Activated T-cell treated with anti-CD3 and anti-CD28 coated beads, Interleukin-2, amount 50 U/mL, for 24 hours (primary cell): ENCODE results near the gene VILL.
"Not testable (repeated sequence)": the region's sequence is repeated elsewhere in the genome, so short reads cannot be mapped to it uniquely, and the experiment has no call there.

ENCODE experiments used
- DNase-seq: peaks from one replicate; pipeline ENCODE4 v3.0.0-alpha.2; 2020
- H3K27ac Mint-ChIP-seq: 2 replicates; pipeline ENCODE4 v1.8.0; 2020; ENCODE audit warnings: mild to moderate bottlenecking, mixed read lengths
- H3K27me3 Mint-ChIP-seq: 2 replicates; pipeline ENCODE4 v1.8.0; 2020; ENCODE audit warnings: mixed read lengths
- H3K36me3 Mint-ChIP-seq: 2 replicates; pipeline ENCODE4 v1.8.0; 2020; ENCODE audit warnings: low read depth, mixed read lengths
- H3K4me1 Mint-ChIP-seq: 2 replicates; pipeline ENCODE4 v1.8.0; 2020; ENCODE audit warnings: low read depth, mixed read lengths
- H3K4me3 Mint-ChIP-seq: 2 replicates; pipeline ENCODE4 v1.8.0; 2020; ENCODE audit warnings: mild to moderate bottlenecking, moderate library complexity, mixed read lengths
- H3K9me3 Mint-ChIP-seq: 2 replicates; pipeline ENCODE4 v1.8.0; 2020; ENCODE audit warnings: mixed read lengths

The VILL gene

GRCh38 chr3:37971467-37971866, 19.1 kb upstream of the VILL start:
- no peaks in the 10 kb centered on the region for H3K27me3 Mint-ChIP-seq
- no peak for DNase-seq
- H3K27ac Mint-ChIP-seq: no peak overlapping the region
- no peaks in the 10 kb centered on the region for H3K36me3 Mint-ChIP-seq
- no peak overlapping the region for H3K4me3 Mint-ChIP-seq
- H3K4me1 Mint-ChIP-seq: peaks cover 3% of the 10 kb centered on the region
- no peaks in the 10 kb centered on the region for H3K9me3 Mint-ChIP-seq

- not testable (repeated sequence) for H3K9me3 Mint-ChIP-seq, H3K4me1 Mint-ChIP-seq, H3K27ac Mint-ChIP-seq
Measured at GRCh38 chr3:37972056-37972455, 18.5 kb upstream of the VILL start.

GRCh38 chr3:37973246-37974054, 17.1 kb upstream of the VILL start:
- no peak for DNase-seq
- Mint-ChIP-seq H3K4me3 (no peak overlapping the region), H3K27me3 (no peaks in the 10 kb centered on the region), H3K4me1 (peaks cover 3% of the 10 kb centered on the region), H3K9me3 (no peaks in the 10 kb centered on the region), H3K27ac (no peak overlapping the region), H3K36me3 (no peaks in the 10 kb centered on the region)

More at GRCh38 chr3:37972056-37972455, 18.5 kb upstream of the VILL start:
- DNase-seq, H3K4me3 Mint-ChIP-seq, H3K36me3 Mint-ChIP-seq, H3K27me3 Mint-ChIP-seq: not testable (repeated sequence)

GRCh38 chr3:37974121-37975083, 16.2 kb upstream of the VILL start:
- H3K27me3 Mint-ChIP-seq: no peaks in the 10 kb centered on the region
- peaks cover 3% of the 10 kb centered on the region for H3K4me1 Mint-ChIP-seq

GRCh38 chr3:37979541-37980461, 10.8 kb upstream of the VILL start:
- Mint-ChIP-seq H3K36me3 (no peaks in the 10 kb centered on the region), H3K27me3 (no peaks in the 10 kb centered on the region), H3K9me3 (no peaks in the 10 kb centered on the region), H3K27ac (no peak overlapping the region), H3K4me1 (peaks cover 1% of the 10 kb centered on the region), H3K4me3 (no peak overlapping the region)
- no peak for DNase-seq

More at GRCh38 chr3:37974121-37975083, 16.2 kb upstream of the VILL start:
- DNase-seq: peak; percentile 75
- Mint-ChIP-seq H3K4me3 (no peak overlapping the region), H3K27ac (no peak overlapping the region), H3K36me3 (no peaks in the 10 kb centered on the region), H3K9me3 (no peaks in the 10 kb centered on the region)

- Mint-ChIP-seq H3K4me1 (no peaks in the 10 kb centered on the region), H3K27ac (no peak overlapping the region), H3K9me3 (no peaks in the 10 kb centered on the region), H3K4me3 (no peak overlapping the region), H3K27me3 (no peaks in the 10 kb centered on the region), H3K36me3 (no peaks in the 10 kb centered on the region)
- no peak for DNase-seq
Measured at GRCh38 chr3:37980462-37981347, 9.9 kb upstream of the VILL start.

- Mint-ChIP-seq H3K4me3 (no peak overlapping the region), H3K36me3 (no peaks in the 10 kb centered on the region), H3K9me3 (no peaks in the 10 kb centered on the region), H3K27me3 (no peaks in the 10 kb centered on the region), H3K27ac (no peak overlapping the region), H3K4me1 (no peaks in the 10 kb centered on the region)
- no peak for DNase-seq
Measured at GRCh38 chr3:37981348-37981664, 9.3 kb upstream of the VILL start.

- no peaks in the 10 kb centered on the region for H3K9me3 Mint-ChIP-seq
- no peak for DNase-seq
- no peaks in the 10 kb centered on the region for H3K4me1 Mint-ChIP-seq
- H3K4me3 Mint-ChIP-seq: no peak overlapping the region
- no peak overlapping the region for H3K27ac Mint-ChIP-seq
- H3K36me3 Mint-ChIP-seq: no peaks in the 10 kb centered on the region
- no peaks in the 10 kb centered on the region for H3K27me3 Mint-ChIP-seq
Measured at GRCh38 chr3:37982331-37982730, 8.3 kb upstream of the VILL start.

GRCh38 chr3:37984051-37984450, 6.5 kb upstream of the VILL start:
- Mint-ChIP-seq H3K27ac (no peak overlapping the region), H3K9me3 (no peaks in the 10 kb centered on the region), H3K4me3 (no peak overlapping the region), H3K27me3 (no peaks in the 10 kb centered on the region), H3K4me1 (no peaks in the 10 kb centered on the region), H3K36me3 (no peaks in the 10 kb centered on the region)
- DNase-seq: no peak

GRCh38 chr3:37984596-37984995, 6.0 kb upstream of the VILL start:
- DNase-seq: no peak
- H3K9me3 Mint-ChIP-seq: no peaks in the 10 kb centered on the region
- H3K27me3 Mint-ChIP-seq: no peaks in the 10 kb centered on the region
- H3K4me1 Mint-ChIP-seq: no peaks in the 10 kb centered on the region
- H3K36me3 Mint-ChIP-seq: no peaks in the 10 kb centered on the region
- H3K4me3 Mint-ChIP-seq: no peak overlapping the region
- no peak overlapping the region for H3K27ac Mint-ChIP-seq

GRCh38 chr3:37985637-37986320, 4.8 kb upstream of the VILL start:
- Mint-ChIP-seq H3K4me3 (no peak overlapping the region), H3K4me1 (no peaks in the 10 kb centered on the region), H3K36me3 (no peaks in the 10 kb centered on the region), H3K9me3 (no peaks in the 10 kb centered on the region), H3K27ac (no peak overlapping the region), H3K27me3 (no peaks in the 10 kb centered on the region)
- DNase-seq: no peak

- Mint-ChIP-seq H3K36me3 (no peaks in the 10 kb centered on the region), H3K27me3 (no peaks in the 10 kb centered on the region), H3K4me1 (no peaks in the 10 kb centered on the region), H3K9me3 (no peaks in the 10 kb centered on the region), H3K4me3 (no peak overlapping the region), H3K27ac (no peak overlapping the region)
- DNase-seq: no peak
Measured at GRCh38 chr3:37986479-37987314, 3.9 kb upstream of the VILL start.
